Body of pancreas (tissue), 4 donors: Measurements from ENCODE around the gene CREB5. TPM values are rescaled to one million over a fixed set of nuclear protein-coding genes. Genes with fewer than 3 reads are reported as not detected.

Experiments
- ATAC-seq: fragments of 150-250 bp; one replicate; pipeline ENCODE4 v1.9.1; 2016
- DNase-seq, 4 donors: peaks; one replicate each; pipeline ENCODE4 v3.0.0-alpha.2; 2019
- H3K27ac ChIP-seq, 4 donors: fragments of 200-600 bp; sonication (generic); 1 replicate in 3 of 4; 2 replicates in 1 of 4; pipeline versions ENCODE4 v1.5.1 to v1.6.1; 2016 to 2019; ENCODE audit warnings: mild to moderate bottlenecking in 1 of 4, mixed read lengths in 1 of 4, moderate library complexity in 1 of 4
- H3K27me3 ChIP-seq, 2 donors: fragments of 200-600 bp; sonication (generic); one replicate each; pipeline ENCODE4 v1.6.0; 2016; ENCODE audit warnings: mild to moderate bottlenecking in 1 of 2
- H3K36me3 ChIP-seq, 2 donors: fragments of 200-600 bp; sonication (generic); replicated peaks in 1 of 2; 2 replicates each; pipeline ENCODE4 v1.5.1; 2016; ENCODE audit warnings: low read depth in 2 of 2; ENCODE audit not compliant: insufficient read depth in 1 of 2
- H3K4me1 ChIP-seq: fragments of 200-600 bp; sonication (generic); one replicate; pipeline ENCODE4 v1.6.0; 2016
- H3K4me3 ChIP-seq, 2 donors: fragments of 200-600 bp; sonication (generic); 1 replicate in 1 of 2; 2 replicates in 1 of 2; pipeline ENCODE4 v1.5.1; 2016 to 2019
- H3K9me3 ChIP-seq, 3 donors: fragments of 200-600 bp; sonication (generic); 1 replicate in 2 of 3; 2 replicates in 1 of 3; pipeline ENCODE4 v1.5.1; 2016
- CTCF ChIP-seq, 7 experiments: fragments of 450-650 bp in 4 of 7; fragments of 200-600 bp in 3 of 7; sonication (generic) in 3 of 7; IDR thresholded peaks; one replicate each; pipeline ENCODE4 v1.5.1; 2016 to 2019; ENCODE audit warnings: antibody characterized with exemption in 7 of 7
- POLR2A ChIP-seq, 3 donors: fragments of 450-650 bp; IDR thresholded peaks; one replicate each; pipeline ENCODE4 v1.6.1; 2016; ENCODE audit warnings: antibody characterized with exemption in 3 of 3, mild to moderate bottlenecking in 2 of 3
- WGBS, 2 donors: methylation state at CpG; one replicate each; pipeline ENCODE4 v1.1.5; 2017; 5-methylcytosine and 5-hydroxymethylcytosine counted together
- intact Hi-C: fragments of 100-400 bp; cut with DNase I; formaldehyde crosslinking; loops from one replicate; pipeline ENCODE4 v1.15.1; 2023
- total RNA-seq, 2 donors: library from RNA; depleted of rRNA; stranded (reverse); fragments of >200 nt; gene quantifications; one replicate each; pipeline ENCODE4 v1.1.0, GENCODE V29; 2016

Gene CREB5
- total RNA-seq, 2 donors from 2014 or later: 10.4 to 25.7 TPM

GRCh38 chr7:28626624-28627262, 214.4 kb downstream of the CREB5 start:
- no peaks in the 10 kb centered on the region for H3K36me3 ChIP-seq
- no peak overlapping the region for H3K4me3 ChIP-seq
- H3K4me1 ChIP-seq: no peaks in the 10 kb centered on the region
- no peaks in the 10 kb centered on the region for H3K9me3 ChIP-seq
- intact Hi-C loops: no loop called here
- TF ChIP-seq POLR2A (IDR thresholded peaks at IDR 0.05): no peak
- TF ChIP-seq CTCF (IDR thresholded peaks at IDR 0.05): peak; percentile 24 to 64 (median 54)
- DNase-seq (peak in 2 of 4 donors; percentile 18 to 38), ATAC-seq (no peak)
- no peak overlapping the region for H3K27ac ChIP-seq
- no peaks in the 10 kb centered on the region for H3K27me3 ChIP-seq
- 21 to 24% methylated on average over 8 of the region's 8 CpGs for WGBS, 2 donors

- Histone ChIP-seq H3K27me3 (no peaks in the 10 kb centered on the region), H3K27ac (no peak overlapping the region), H3K9me3 (no peaks in the 10 kb centered on the region), H3K4me1 (no peaks in the 10 kb centered on the region), H3K36me3 (no peaks in the 10 kb centered on the region), H3K4me3 (no peak overlapping the region)
- no peak for ATAC-seq
- WGBS, 2 donors: 71% methylated on average over 5 of the region's 5 CpGs
- DNase-seq: no peak
- TF ChIP-seq CTCF (IDR thresholded peaks at IDR 0.05): no peak
- intact Hi-C loops: no loop called here
Measured at GRCh38 chr7:28627263-28627653, 214.9 kb downstream of the CREB5 start.

GRCh38 chr7:28627896-28628295, 215.6 kb downstream of the CREB5 start:
- Histone ChIP-seq H3K4me1 (no peaks in the 10 kb centered on the region), H3K27ac (no peak overlapping the region), H3K9me3 (no peaks in the 10 kb centered on the region), H3K4me3 (no peak overlapping the region), H3K27me3 (no peaks in the 10 kb centered on the region), H3K36me3 (no peaks in the 10 kb centered on the region)
- ATAC-seq (no peak), DNase-seq (no peak)
- 36 to 48% methylated on average over 4 of the region's 4 CpGs for WGBS, 2 donors
- intact Hi-C loops: no loop called here
- TF ChIP-seq POLR2A (IDR thresholded peaks at IDR 0.05) (no peak), CTCF (IDR thresholded peaks at IDR 0.05) (no peak)

- no peaks in the 10 kb centered on the region for H3K36me3 ChIP-seq
- no peak for DNase-seq
- H3K27ac ChIP-seq: no peak overlapping the region
- intact Hi-C loops: no loop called here
- no peak for TF ChIP-seq CTCF (IDR thresholded peaks at IDR 0.05)
- no peak for TF ChIP-seq POLR2A (IDR thresholded peaks at IDR 0.05)
- H3K9me3 ChIP-seq: no peaks in the 10 kb centered on the region
- WGBS, 2 donors: 58 to 72% methylated on average over 4 of the region's 4 CpGs
- no peak overlapping the region for H3K4me3 ChIP-seq
- no peak for ATAC-seq
- H3K4me1 ChIP-seq: no peaks in the 10 kb centered on the region
- no peaks in the 10 kb centered on the region for H3K27me3 ChIP-seq
Measured at GRCh38 chr7:28629216-28629842, 217.0 kb downstream of the CREB5 start.

GRCh38 chr7:28630350-28630749, 218.0 kb downstream of the CREB5 start:
- WGBS, 2 donors: 68 to 77% methylated on average over 3 of the region's 3 CpGs
- ATAC-seq (no peak), DNase-seq (no peak)
- intact Hi-C loops: no loop called here
- no peaks in the 10 kb centered on the region for H3K9me3 ChIP-seq
- H3K27ac ChIP-seq: no peak overlapping the region
- H3K27me3 ChIP-seq: no peaks in the 10 kb centered on the region
- no peak overlapping the region for H3K4me3 ChIP-seq
- H3K36me3 ChIP-seq: no peaks in the 10 kb centered on the region
- H3K4me1 ChIP-seq: no peaks in the 10 kb centered on the region
- TF ChIP-seq POLR2A (IDR thresholded peaks at IDR 0.05) (no peak), CTCF (IDR thresholded peaks at IDR 0.05) (no peak)
